Activated naive CD4-positive, alpha-beta T cell treated with Interleukin-2 at 50 U/mL for 16 hours (primary cell): ENCODE data around the gene TDRKH.
"Not testable (repeated sequence)": the region's sequence is repeated elsewhere in the genome, so short reads cannot be mapped to it uniquely, and the experiment has no call there.

Source experiments
- DNase-seq: peaks from one replicate; pipeline ENCODE4 v3.0.0-alpha.2; 2020

Gene TDRKH

GRCh38 chr1:151759241-151759640 is 31.1 kb downstream of the TDRKH start:
- no peak for DNase-seq

GRCh38 chr1:151756291-151756690 is 34.0 kb downstream of the TDRKH start:
- DNase-seq, result no peak

GRCh38 chr1:151741516-151741915 is 48.8 kb downstream of the TDRKH start:
- DNase-seq, result no peak

- no peak for DNase-seq
Measured at GRCh38 chr1:151739590-151740355, 50.5 kb downstream of the TDRKH start.

- DNase-seq, result no peak
Measured at GRCh38 chr1:151737479-151737878, 52.8 kb downstream of the TDRKH start.

- no peak for DNase-seq
Measured at GRCh38 chr1:151737026-151737425, 53.3 kb downstream of the TDRKH start.

GRCh38 chr1:151733995-151734394 is 56.3 kb downstream of the TDRKH start:
- not testable (repeated sequence) for DNase-seq

GRCh38 chr1:151733126-151733525 is 57.2 kb downstream of the TDRKH start:
- DNase-seq, result no peak

GRCh38 chr1:151729966-151730291 is 60.4 kb downstream of the TDRKH start:
- no peak for DNase-seq

GRCh38 chr1:151729157-151729965 is 60.9 kb downstream of the TDRKH start:
- DNase-seq, result no peak

GRCh38 chr1:151728151-151729054 is 61.9 kb downstream of the TDRKH start:
- no peak for DNase-seq

- DNase-seq, result no peak
Measured at GRCh38 chr1:151723726-151724370, 66.5 kb downstream of the TDRKH start.
